Heart left ventricle (tissue), 16 donors: ENCODE data around the gene STPG3. TPM values are rescaled to one million over a fixed set of nuclear protein-coding genes. Genes with fewer than 3 reads are reported as not detected.

ENCODE experiments used
- ATAC-seq, 4 donors: fragments of 200-7000 bp; cut with Tn5 transposase; one replicate each; pipeline ENCODE4 v1.9.1; 2020 to 2022; ENCODE audit warnings: moderate library complexity in 4 of 4, mild to moderate bottlenecking in 3 of 4, moderate number of reproducible peaks in 1 of 4
- DNase-seq, 5 donors: peaks; one replicate each; pipeline ENCODE4 v3.0.0-alpha.2; 2020
- H3K27ac ChIP-seq, 12 donors: fragments of 200-600 bp; sonication (generic) in 4 of 12; one replicate each; pipeline versions ENCODE4 v1.5.0 to v1.8.0; 2016 to 2022; ENCODE audit warnings: mild to moderate bottlenecking in 2 of 12
- H3K27me3 ChIP-seq, 9 donors: fragments of 200-600 bp; sonication (generic) in 2 of 9; one replicate each; pipeline versions ENCODE4 v1.5.1 to v1.8.0; 2016 to 2022; ENCODE audit warnings: mild to moderate bottlenecking in 3 of 9
- H3K36me3 ChIP-seq, 9 donors: fragments of 200-600 bp; sonication (generic) in 2 of 9; one replicate each; pipeline versions ENCODE4 v1.5.0 to v1.8.0; 2018 to 2022; ENCODE audit warnings: mild to moderate bottlenecking in 2 of 9
- H3K4me1 ChIP-seq, 12 donors: fragments of 200-600 bp; sonication (generic) in 4 of 12; one replicate each; pipeline versions ENCODE4 v1.5.0 to v1.8.0; 2016 to 2022; ENCODE audit warnings: mild to moderate bottlenecking in 3 of 12
- H3K4me3 ChIP-seq, 12 donors: fragments of 200-600 bp; sonication (generic) in 4 of 12; one replicate each; pipeline versions ENCODE4 v1.5.0 to v1.8.0; 2017 to 2022; ENCODE audit warnings: mild to moderate bottlenecking in 9 of 12, moderate library complexity in 4 of 12
- H3K9me3 ChIP-seq, 12 donors: fragments of 200-600 bp; sonication (generic) in 4 of 12; one replicate each; pipeline versions ENCODE4 v1.5.0 to v1.8.0; 2016 to 2022; ENCODE audit warnings: mild to moderate bottlenecking in 1 of 12
- POLR2A ChIP-seq, 2 donors: fragments of 450-650 bp; IDR thresholded peaks; one replicate each; pipeline ENCODE4 v1.6.1; 2017; ENCODE audit warnings: antibody characterized with exemption in 2 of 2, mild to moderate bottlenecking in 2 of 2, moderate library complexity in 2 of 2
- WGBS, 4 donors: extraction: QIAGEN DNeasy Blood & Tissue Kit in 2 of 4; methylation state at CpG; one replicate each; pipeline versions ENCODE4 v1.1.5 to v1.1.7; 2013 to 2018; 5-methylcytosine and 5-hydroxymethylcytosine counted together
- intact Hi-C, 10 donors: fragments of 100-400 bp; cut with DNase I; formaldehyde crosslinking; loops; one replicate each; pipeline versions ENCODE4 v1.11.1 to v1.14.2; 2022
- polyA plus RNA-seq, 2 donors: library from polyadenylated mRNA; stranded (reverse); fragments of 200-250 nt; gene quantifications; one replicate each; pipeline ENCODE4 v1.2.3, GENCODE V29; 2013
- total RNA-seq, 9 donors: library from RNA; depleted of rRNA in 2 of 9; stranded (reverse); fragments of >200 nt in 2 of 9; fragmentation: NEBNext Ultra II Directional in 3 of 9; extraction: Animal tissue kit (Norgen Biotek cat#: 25700) in 3 of 9; gene quantifications; one replicate each; pipeline versions ENCODE4 v1.1.0 to v1.2.4, GENCODE V29; 2016 to 2023
- TF ChIP-seq, protein P1 (sequence below), 12 donors: fragments of 200-600 bp; sonication (generic) in 4 of 12; IDR thresholded peaks; one replicate each; pipeline versions ENCODE4 v1.5.0 to v1.8.0; 2018 to 2022; ENCODE audit warnings: antibody characterized with exemption in 12 of 12, mild to moderate bottlenecking in 5 of 12
- donor health status: ischemic (EF 13 %, LVEDD 7.1; RV severe dilation, severe dysfunction).
- donor health status: healthy with polysubstance abuse.
- donor health status: DM: no; HTN: yes; CAD: no.
- donor health status: DM: no; HTN: no; CAD: no.
- donor health status: ischemic (EF 25% LVEDD 6.9; RV normal size, moderate dysfunction).
- donor health status: ischemic (EF 25% LVEDD 5.7; RV mildly dilated, moderate dysfunction).
- donor health status: healthy.
- donor health status: DM: yes; HTN: yes; CAD: no.
- donor health status: ischemic (EF 35%, LVEDD 5.7; RV mildly dilated, moderate dysfunction).
- donor health status: nonischemic (EF 11% LVEDD 7.7; RV severe dilation, severe dysfunction).
- donor health status: DM: yes; HTN: yes; CAD: no.
- donor health status: PGD.
- donor health status: ischemic (EF 29% LVEDD 5.4; RV normal size, mild dysfunction).
- donor health status: nonischemic (EF 23%, LVEDD 6.1; RV moderate dilation, normal function).

STPG3 gene
- total and polyA plus RNA-seq, 11 donors: 0.23 to 0.61 (median 0.31) TPM; not detected in 8

DNA sequence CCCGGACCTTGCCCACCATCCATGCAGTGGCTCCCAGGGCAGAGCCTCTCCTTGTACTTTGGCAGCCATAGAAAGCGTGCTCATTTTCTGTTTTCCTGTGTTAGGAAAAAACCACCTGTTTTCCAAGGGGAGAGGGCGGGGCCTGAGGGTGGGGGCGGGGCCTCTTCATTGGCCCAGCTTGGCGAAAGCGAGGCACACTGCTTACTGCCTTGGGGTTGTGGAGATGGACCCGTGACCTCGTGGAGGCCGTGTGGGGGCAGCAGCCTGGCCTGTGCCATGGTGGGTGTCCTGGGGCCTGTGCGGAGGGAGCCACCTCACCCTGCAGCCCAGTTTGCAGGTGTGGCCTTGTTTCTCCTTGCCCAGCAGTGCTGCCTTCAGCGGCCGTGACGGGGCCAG, 22.0 kb downstream of the STPG3 start:
- TF ChIP-seq POLR2A (IDR thresholded peaks at IDR 0.05): no peak
- TF ChIP-seq, protein P1, sequence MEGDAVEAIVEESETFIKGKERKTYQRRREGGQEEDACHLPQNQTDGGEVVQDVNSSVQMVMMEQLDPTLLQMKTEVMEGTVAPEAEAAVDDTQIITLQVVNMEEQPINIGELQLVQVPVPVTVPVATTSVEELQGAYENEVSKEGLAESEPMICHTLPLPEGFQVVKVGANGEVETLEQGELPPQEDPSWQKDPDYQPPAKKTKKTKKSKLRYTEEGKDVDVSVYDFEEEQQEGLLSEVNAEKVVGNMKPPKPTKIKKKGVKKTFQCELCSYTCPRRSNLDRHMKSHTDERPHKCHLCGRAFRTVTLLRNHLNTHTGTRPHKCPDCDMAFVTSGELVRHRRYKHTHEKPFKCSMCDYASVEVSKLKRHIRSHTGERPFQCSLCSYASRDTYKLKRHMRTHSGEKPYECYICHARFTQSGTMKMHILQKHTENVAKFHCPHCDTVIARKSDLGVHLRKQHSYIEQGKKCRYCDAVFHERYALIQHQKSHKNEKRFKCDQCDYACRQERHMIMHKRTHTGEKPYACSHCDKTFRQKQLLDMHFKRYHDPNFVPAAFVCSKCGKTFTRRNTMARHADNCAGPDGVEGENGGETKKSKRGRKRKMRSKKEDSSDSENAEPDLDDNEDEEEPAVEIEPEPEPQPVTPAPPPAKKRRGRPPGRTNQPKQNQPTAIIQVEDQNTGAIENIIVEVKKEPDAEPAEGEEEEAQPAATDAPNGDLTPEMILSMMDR (IDR thresholded peaks at IDR 0.05): no peak
- DNase-seq (no peak), ATAC-seq (no peak)
- intact Hi-C loops: no loop called here
- Histone ChIP-seq H3K4me1 (peaks cover 9 to 88% (median 59%) of the 10 kb centered on the region in 12 donors), H3K27ac (no peak overlapping the region), H3K4me3 (no peak overlapping the region), H3K36me3 (peaks cover 0 to 45% (median 21%) of the 10 kb centered on the region in 9 donors), H3K9me3 (no peaks in the 10 kb centered on the region), H3K27me3 (no peaks in the 10 kb centered on the region)
- WGBS, 4 donors: 82 to 92% (median 89%) methylated on average over 10 to 13 of the region's 13 CpGs

DNA sequence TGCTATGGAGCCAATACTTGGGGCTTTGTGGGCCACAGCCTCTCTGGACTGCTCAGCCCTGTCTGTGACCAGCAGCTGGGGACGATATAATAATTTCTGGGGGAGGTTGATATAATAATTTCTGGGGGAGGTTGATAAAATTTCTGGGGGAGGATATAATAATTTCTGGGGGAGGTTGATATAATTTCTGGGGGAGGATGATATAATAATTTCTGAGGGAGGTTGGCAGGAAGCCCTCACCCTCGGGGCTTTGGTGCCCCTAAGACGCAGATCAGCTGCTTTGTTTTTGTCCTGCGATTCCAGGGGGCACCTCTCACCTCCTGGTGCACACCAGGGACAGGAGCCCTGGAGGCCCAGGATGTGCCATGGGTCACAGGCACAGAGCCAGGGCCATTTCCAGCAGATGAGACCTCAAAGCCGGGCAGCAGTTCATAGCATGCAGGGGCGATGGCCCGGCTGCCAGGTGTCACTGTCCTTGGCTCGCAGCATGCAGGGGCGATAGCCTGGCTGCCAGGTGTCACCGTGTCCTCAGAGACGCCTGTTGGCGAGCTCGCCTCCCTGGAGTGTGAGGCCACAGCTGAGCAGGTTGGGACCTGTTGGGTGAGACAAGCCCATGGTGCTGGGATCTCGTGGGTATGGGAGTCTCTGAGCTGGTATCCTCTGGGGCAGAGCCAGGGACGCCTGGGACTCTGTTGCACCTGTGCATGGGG, 22.7 kb downstream of the STPG3 start:
- Histone ChIP-seq H3K27me3 (no peaks in the 10 kb centered on the region), H3K9me3 (no peaks in the 10 kb centered on the region), H3K4me1 (peaks cover 9 to 87% (median 56%) of the 10 kb centered on the region in 12 donors), H3K27ac (peak overlapping the region in 1 of 12 donors; percentile 1), H3K4me3 (no peak overlapping the region), H3K36me3 (peaks cover 0 to 43% (median 21%) of the 10 kb centered on the region in 9 donors)
- no peak for TF ChIP-seq POLR2A (IDR thresholded peaks at IDR 0.05)
- TF ChIP-seq, protein P1 (IDR thresholded peaks at IDR 0.05): no peak
- intact Hi-C loops: no loop called here
- DNase-seq (peak in 2 of 5 donors; percentile 15 to 38), ATAC-seq (no peak)
- 61 to 75% (median 70%) methylated on average over 4 to 15 of the region's 15 CpGs for WGBS, 4 donors

DNA sequence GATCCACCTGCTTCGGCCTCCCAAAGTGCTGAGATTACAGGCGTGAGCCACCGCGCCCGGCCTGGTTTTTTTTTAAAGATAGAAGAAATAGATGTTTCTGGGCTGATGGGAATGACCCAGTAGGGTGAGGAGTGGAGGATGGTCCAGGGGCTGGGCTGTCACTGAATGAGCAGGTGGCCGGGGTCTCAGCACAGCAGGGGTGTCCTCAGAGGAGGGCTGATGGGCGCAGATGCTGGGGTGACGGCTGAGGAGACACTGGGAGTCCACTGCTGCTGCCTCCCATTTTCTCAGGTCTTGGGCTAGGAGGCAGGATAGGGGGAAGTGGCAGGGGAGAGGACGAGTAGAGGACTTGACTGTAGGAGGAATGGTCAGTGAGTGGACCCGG, 24.1 kb downstream of the STPG3 start:
- H3K9me3 ChIP-seq: no peaks in the 10 kb centered on the region
- TF ChIP-seq POLR2A (IDR thresholded peaks at IDR 0.05): no peak
- TF ChIP-seq, protein P1 (IDR thresholded peaks at IDR 0.05): no peak
- 85 to 92% (median 88%) methylated on average over 10 of the region's 10 CpGs for WGBS, 4 donors
- ATAC-seq (no peak), DNase-seq (peak in 1 of 5 donors; percentile 5)
- H3K36me3 ChIP-seq: peaks cover 0 to 46% (median 30%) of the 10 kb centered on the region in 9 donors
- H3K27ac ChIP-seq: peak overlapping the region in 8 of 12 donors; percentile 94 to 100 (median 98)
- no peak overlapping the region for H3K4me3 ChIP-seq
- intact Hi-C loops: no loop called here
- H3K4me1 ChIP-seq: peaks cover 6 to 87% (median 50%) of the 10 kb centered on the region in 12 donors
- no peaks in the 10 kb centered on the region for H3K27me3 ChIP-seq

DNA sequence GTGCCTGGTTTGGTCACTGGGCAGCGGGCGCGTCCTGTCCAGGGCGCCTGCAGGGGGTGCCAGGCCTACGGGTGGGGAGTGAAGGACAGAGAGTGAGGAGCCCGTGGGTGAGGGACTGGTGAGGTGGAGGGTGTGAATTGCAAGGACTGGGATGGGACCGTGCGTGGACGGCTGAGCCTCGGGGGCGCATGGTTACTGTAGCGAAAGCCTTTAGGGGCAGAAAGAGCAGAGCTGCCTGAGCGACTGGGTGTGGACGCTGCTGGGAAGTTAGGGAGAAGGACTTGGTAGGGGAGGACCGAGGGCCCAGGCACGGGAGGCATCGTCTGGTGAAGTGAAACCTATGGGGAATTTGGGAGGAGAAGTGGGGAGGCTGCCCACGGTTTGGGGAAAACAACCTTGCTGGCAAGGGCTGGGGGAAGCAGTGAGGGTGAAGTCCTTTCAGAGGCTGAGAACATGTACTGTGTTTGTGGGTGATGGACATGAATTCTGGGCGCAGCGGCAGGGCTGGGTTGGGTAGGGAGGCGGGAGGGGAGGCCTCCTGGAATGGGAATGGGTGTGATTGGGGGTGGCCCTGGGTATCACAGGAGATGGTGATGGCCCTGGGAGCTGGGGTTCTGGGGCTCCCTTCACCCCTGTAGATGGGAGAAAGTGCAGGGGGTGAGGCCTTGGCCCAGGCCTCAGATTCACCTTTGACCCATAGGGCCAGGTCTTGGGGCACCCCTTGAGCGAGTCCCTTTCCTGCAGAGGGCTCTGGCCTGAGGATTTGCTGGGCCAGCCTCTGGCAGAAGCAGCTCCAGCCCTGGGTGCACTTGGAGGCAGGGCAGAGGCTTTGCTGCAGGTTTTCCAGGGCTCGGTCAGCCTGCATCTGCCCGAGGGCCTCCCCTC, 24.7 kb downstream of the STPG3 start:
- no peak for ATAC-seq
- peak overlapping the region; percentile 83 to 100 (median 98) for H3K27ac ChIP-seq
- TF ChIP-seq, protein P1 (IDR thresholded peaks at IDR 0.05): no peak
- no peaks in the 10 kb centered on the region for H3K9me3 ChIP-seq
- peaks cover 6 to 87% (median 49%) of the 10 kb centered on the region in 12 donors for H3K4me1 ChIP-seq
- peaks cover 0 to 41% (median 26%) of the 10 kb centered on the region in 9 donors for H3K36me3 ChIP-seq
- H3K27me3 ChIP-seq: no peaks in the 10 kb centered on the region
- 81 to 83% (median 82%) methylated on average over 23 to 24 of the region's 24 CpGs for WGBS, 4 donors
- DNase-seq: peak in 3 of 5 donors; percentile 12 to 27 (median 21)
- intact Hi-C loops: loop anchor here in 2 of 10 donors (2.0 kb wide), 1 partner anchor 35 kb away; the partner anchor contains the start of gene TUBB4B (in 2 of the 2)
- H3K4me3 ChIP-seq: peak overlapping the region in 2 of 12 donors; percentile 63 to 71
